ENCODE results near the gene PRELID3B.

- TF ChIP-seq EZH2 (IDR thresholded peaks at IDR 0.05; ENCODE audit: low read length, unreplicated experiment) (no peak), CTCF (conservative IDR thresholded peaks at IDR 0.05; ENCODE audit: low read depth, low read length) (no peak)
These were observed 45.3 kb downstream of the PRELID3B start for GRCh38 chr20:58997141-58997770.
